WTC11 (cell line): ENCODE results near the gene CACNA2D3.

Experiments
- ATF3 ChIP-seq: sonication (generic); formaldehyde crosslinking; conservative IDR thresholded peaks from 2 replicates; pipeline ENCODE4 v1.8.1; 2022; ENCODE audit warnings: mild to moderate bottlenecking, missing genetic modification reagents
- CREB1 ChIP-seq: sonication (generic); formaldehyde crosslinking; IDR thresholded peaks from 2 replicates; pipeline ENCODE4 v1.8.0; 2023; ENCODE audit warnings: mild to moderate bottlenecking, missing genetic modification reagents
- CTCF ChIP-seq: fragments of 200-600 bp; IDR thresholded peaks from 2 replicates; pipeline ENCODE4 v1.8.0; 2022; ENCODE audit warnings: antibody characterized with exemption
- KAT7 ChIP-seq: sonication (generic); formaldehyde crosslinking; IDR thresholded peaks from 2 replicates; pipeline ENCODE4 v1.8.1; 2023; ENCODE audit warnings: missing genetic modification reagents, mild to moderate bottlenecking, borderline replicate concordance
- PRDM15 ChIP-seq: sonication (generic); formaldehyde crosslinking; IDR thresholded peaks from 2 replicates; pipeline ENCODE4 v1.8.0; 2022; ENCODE audit warnings: missing genetic modification reagents
- RORB ChIP-seq: fragments of 250-450 bp; sonication (Bioruptor Pico); IDR thresholded peaks from 2 replicates; pipeline ENCODE4 v1.9.0; 2021; ENCODE audit warnings: mild to moderate bottlenecking
- TEAD4 ChIP-seq: sonication (generic); formaldehyde crosslinking; IDR thresholded peaks from 2 replicates; pipeline ENCODE4 v1.8.0; 2022; ENCODE audit warnings: mild to moderate bottlenecking, missing genetic modification reagents
- USF2 ChIP-seq: sonication (generic); formaldehyde crosslinking; IDR thresholded peaks from 2 replicates; pipeline ENCODE4 v1.8.1; 2023; ENCODE audit warnings: mild to moderate bottlenecking, missing genetic modification reagents, moderate library complexity
- ZNF138 ChIP-seq: sonication (generic); formaldehyde crosslinking; conservative IDR thresholded peaks from 2 replicates; pipeline ENCODE4 v1.8.1; 2022; ENCODE audit warnings: mild to moderate bottlenecking, moderate library complexity, missing genetic modification reagents
- ZNF281 ChIP-seq: sonication (generic); formaldehyde crosslinking; IDR thresholded peaks from 2 replicates; pipeline ENCODE4 v1.8.0; 2023; ENCODE audit warnings: mild to moderate bottlenecking, missing genetic modification reagents

GRCh38 chr3:54670201-54671000 is 548.0 kb downstream of the CACNA2D3 start:
- TF ChIP-seq ATF3 (CRISPR knock-in tag) (no peak), PRDM15 (no peak), ZNF138 (CRISPR knock-in tag) (no peak), RORB (no peak), CTCF (no peak), ZNF281 (CRISPR knock-in tag) (no peak), KAT7 (CRISPR knock-in tag) (no peak), CREB1 (no peak), USF2 (CRISPR knock-in tag) (no peak), TEAD4 (CRISPR knock-in tag) (no peak)
